Activated CD8-positive, alpha-beta memory T cell treated with anti-CD3 and anti-CD28 coated beads for 24 hours (primary cell): ENCODE measurements around the gene SLCO3A1.

ENCODE experiments used
- DNase-seq: peaks from one replicate; pipeline ENCODE4 v3.0.0-alpha.2; 2020

SLCO3A1 gene

DNA sequence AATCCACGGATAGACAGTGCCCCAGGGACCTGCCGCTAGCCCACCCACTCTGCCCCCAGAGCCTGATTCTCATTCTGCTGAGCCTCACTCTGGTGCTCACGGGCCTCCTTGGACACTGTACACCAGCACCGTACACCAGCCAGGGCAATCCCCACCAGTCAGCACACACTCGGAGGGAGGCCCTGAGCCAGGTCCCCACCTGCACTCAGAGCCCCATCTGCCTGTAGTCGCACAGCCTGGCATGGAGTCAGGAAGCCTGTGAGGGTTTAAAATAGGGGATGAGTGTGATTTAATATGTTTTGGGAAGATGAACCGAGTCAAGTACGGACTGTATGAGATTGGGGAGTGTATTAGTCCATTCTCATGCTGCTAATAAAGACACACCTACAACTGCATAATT lies 223.0 kb downstream of the SLCO3A1 start:
- DNase-seq, result no peak

DNA sequence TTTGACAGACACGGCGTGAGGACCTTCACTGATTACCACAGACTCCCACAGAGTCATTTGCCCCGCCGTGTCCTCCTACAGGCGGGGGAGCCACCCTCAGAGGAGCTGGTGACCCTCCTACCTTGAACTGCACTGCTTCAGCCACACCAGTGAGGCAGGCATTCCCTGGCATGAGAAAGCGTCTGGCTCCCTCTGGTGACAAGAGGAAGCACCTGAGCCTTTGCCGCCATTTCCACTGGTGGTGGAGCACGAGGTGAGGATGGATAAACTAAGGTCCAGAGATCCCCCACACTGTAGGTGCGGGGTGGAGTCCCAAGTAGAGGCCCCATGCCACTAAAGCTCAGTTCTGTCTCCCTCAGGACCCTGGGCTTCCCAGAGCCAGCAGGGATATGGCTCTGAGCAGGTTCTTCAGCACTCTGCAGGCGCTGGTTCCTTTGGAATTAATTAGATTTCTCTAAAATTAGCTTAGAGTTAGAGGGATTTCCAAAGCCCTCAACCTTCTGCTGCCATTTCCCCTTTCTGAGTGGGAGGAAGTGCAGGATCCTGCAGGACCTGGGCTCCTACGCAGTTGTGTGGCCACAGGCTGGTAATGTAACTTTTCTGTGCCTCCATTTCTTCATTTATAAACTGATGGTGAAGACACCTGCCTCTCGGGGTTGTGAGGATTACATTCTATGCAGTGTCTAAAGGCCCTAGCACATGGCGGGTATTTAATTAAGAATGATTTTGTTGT lies 224.0 kb downstream of the SLCO3A1 start:
- peak; percentile 83 for DNase-seq

DNA sequence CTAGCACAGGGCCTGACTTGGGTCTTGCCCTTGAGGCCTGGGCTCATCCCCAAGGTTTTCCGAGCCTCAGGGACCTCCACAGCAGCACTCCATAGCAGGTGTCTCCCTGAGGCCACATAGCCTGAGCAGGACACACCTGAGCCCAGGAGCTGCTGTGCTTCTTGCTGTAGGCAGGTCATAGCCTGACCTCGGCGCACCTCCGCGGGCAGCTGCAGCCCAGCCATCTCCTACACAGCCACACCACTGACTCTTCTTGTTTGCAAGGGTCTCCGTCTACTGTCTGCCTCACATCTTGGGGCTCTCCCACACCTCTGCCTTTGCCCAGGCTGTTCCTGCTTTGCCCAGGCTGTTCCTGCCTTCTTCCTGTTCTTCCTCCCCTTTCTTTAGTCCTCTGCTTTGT lies 224.8 kb downstream of the SLCO3A1 start:
- DNase-seq, result no peak

DNA sequence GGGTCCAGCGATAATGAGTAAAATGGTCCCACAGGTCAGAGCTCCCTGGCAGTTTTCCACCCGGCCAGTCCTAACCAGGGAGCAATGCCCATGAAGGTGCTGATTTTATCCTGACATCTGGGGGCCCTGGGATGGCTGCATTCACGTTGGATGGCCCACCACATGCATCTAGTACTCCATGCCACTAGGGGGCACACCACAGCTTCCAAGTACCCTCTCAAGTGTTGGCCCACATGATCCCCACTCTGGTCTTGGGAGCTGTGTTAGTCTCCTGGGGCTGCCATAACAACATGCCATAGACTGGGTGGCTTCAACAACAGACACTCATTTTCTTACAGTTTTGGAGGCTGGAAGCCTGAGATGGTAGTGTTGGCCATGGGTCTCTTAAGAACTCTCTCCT lies 225.5 kb downstream of the SLCO3A1 start:
- DNase-seq, result no peak

DNA sequence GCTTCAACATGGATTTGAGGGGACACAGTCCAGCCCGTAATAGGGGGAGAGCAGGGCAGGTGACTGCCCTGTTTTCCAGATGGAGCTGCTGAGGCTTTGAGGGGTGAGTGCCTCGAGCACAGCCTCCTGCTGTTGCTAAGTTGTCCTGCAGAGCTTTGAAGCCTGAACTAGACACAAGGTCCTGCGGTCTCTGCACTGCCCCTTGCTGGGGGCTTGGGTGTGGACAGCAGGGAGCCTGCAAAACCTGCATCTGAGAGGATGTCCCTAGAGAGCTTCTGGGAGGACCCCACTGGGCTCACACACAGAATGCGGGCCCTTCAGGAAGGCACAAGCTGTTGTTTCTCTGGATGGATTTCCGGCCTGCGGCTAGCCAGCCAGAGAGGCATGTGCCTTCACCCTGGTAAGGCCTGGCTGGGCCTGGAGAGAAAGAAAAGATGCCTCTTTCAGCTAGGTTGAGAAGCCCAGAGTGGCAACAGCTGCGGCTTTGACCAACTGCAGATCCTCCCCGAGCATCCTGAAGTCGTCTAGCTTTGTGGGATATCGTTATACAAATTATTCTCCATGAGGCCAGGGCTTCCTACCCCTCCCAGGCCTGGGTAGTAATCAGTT lies 226.2 kb downstream of the SLCO3A1 start:
- DNase-seq, result no peak

DNA sequence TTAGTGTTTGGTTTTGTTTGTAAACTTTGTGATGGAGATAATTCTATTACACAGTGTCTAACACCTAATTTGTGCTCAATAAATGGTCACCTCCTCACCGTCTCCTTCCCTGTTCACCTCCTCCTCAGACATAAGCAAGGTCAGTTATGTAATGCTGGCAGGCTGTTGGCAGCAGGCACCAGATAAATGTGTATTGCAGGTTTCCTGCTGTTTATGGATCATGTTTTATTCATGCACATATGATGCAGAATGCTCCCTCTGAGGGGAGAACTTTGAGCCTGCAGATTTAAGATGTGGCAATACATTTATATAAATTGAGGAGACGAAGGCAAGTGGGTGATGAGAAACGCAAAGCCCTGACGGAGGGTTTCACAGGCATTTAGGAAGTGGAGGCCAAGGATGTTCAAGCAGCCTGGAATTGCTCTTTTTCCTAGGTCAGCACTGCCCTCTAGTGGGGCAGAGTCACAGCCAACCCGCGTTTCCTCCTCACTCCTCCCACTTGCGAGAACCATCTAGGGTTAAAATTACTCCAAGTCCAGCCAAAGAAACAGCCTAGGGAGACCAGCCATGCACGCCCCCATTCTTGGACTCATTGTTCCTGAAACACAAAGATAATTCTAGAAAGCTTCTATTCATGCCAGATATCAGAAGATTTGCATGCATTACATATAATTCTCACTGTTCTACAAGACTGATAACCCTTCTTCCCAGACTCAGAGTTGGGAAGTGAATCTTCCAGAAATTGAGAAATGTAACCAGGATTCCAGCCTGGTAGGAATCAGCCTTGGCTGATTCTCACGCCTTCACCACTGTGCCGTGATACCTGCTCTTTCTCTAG lies 228.7 kb downstream of the SLCO3A1 start:
- peak; percentile 80 for DNase-seq

DNA sequence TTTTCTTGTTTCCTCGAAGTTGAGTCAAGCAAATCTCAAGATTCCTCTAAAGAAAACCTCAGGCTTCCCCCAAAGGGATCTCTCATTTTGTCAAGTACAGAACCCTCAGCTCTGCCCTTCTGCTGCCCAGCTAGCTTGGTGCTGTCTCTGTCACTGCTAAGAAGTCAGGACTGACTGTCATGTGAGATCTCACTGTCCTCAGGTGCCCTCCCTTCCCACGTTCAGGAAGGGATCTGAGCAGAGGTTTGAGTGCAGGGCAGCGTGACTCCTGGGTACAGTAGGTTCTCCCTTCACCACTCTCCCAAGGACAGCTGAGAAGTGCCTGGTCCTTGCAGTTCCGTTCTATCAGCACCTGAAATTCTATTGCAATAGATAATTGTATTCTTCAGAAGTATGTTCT lies 229.7 kb downstream of the SLCO3A1 start:
- DNase-seq, result no peak

DNA sequence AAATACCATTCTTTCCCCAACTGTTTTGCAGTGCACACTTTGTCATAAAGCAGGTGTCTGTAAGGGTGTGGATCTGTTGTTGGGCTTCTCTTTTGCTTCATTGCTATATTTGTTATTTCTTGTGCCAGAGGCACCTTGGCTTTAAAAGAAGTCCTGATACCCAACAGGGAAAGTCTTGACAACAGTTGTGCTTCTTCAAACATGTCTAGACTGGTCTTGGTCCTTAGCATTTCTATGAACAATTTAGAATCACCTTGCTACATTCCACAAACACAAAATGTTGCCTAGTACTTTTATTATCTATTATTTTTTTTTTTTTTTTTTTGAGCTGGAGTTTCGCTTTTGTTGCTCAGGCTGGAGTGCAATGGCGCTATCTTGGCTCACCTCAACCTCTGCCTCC lies 233.7 kb downstream of the SLCO3A1 start:
- DNase-seq, result no peak

DNA sequence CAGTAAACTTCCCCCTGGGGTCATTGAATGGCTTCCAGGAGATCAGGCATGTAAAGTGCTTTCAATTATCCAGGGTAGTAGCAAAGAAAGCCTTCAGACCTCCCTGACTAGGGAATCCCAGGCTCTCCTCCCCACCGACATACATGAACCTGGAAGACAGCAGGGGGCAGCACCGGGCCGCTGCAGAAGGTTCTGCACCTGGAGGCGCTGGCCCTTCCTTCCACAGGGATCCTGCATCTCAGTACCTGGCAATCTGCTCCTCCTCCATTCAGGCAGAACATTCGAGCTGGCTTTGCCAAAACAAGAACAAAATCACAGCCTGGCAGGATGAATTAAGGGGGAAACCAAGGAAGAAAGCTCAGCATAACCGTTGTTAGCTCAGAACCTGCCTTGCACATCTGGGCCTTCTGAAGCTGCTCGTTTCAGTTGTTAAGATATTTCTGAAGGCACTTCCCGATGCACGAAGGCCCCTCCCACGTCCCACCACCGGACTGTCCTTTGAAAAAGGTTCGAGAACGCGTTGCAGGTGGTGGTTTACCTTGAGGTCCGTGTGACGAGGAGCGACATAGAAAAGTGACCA lies 237.7 kb downstream of the SLCO3A1 start:
- DNase-seq, result no peak

DNA sequence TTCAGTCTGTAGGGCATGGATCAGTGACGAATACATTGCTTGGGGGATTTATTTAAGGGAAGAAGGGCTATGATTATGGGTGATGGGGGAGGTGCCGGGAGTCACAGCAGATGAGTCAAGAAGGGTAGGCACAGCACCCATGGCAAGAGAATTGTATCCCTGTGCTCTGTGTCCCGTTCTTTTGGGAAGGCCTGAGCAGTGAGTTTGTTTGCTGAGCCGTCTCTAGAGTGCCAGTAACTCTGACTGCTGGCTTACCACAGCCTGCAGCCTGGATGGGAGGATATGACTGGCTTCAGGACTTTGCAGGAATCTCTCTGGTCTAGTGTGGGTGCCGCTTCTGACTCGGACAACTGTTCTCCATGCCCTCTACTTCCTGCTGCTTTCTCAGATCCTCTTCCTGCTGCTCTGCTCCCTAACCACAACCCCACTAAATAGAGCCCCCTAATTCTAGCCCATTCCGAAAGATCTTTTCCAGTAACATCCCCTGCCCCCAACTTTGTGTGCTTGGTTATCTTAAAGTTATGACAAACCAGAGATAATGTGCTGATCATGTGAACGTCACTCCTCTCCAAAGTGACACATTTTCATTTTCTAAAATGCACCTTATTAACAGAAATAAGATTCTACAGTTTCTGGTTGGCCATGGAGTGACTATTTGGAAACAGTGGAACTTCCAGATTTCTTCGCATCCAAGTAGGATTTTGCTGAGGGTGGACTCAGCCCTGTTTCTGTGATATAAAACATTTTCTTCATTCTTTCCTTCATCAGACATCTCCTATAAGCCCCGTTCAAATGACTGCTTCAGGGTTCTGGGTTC lies 239.0 kb downstream of the SLCO3A1 start:
- DNase-seq, result no peak

DNA sequence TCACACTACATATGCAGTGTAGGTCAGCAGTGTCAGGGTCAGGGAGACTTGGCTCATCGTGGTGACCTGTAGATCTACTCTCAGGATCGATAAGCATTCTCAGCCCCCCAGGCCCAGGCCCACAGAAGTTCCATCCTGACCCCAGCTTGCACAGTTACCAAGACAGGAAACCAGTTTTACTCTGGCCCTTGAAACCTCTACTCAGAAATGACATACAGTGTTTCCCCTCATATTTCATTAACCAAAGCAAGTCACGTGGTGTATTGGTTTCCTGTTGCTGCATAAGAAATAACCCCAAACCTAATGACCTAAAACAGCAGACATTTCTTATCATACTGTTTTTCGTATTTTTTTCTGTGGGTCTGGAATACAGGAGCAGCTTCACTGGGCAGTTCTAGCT lies 242.2 kb downstream of the SLCO3A1 start:
- no peak for DNase-seq

DNA sequence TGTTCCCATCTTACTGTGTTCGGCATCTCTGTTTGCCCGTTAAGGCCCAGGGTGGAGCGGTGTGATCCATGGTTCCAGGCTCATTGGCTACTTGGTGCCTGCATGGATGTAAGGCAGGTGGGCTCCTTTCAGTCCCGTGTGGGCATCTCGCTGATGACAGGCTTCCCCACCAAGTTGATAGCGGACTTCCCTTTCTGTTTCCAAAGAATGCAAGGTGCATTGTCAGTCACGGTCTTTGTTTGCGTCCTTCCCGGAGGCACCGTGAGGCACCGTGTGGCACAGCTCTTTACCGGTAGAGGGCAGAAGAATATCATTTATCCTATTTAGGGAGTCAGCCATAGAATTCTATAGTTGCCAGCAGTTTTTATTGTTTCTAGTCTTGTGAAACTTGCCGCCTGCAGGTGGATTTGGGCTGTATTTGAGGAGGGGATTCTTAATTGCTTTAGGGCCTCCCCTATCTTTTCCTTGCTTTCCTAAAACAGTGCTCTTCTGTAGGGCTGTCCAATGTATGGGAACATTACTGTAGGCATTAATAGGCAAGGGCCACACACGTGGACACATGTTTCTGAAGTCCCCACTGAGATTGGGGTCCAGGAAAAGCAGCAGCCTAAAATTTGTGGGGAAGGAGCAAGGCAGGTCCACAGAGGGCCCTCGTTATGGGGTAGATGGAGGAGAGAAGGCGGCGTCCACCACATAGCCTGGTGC lies 244.1 kb downstream of the SLCO3A1 start:
- DNase-seq, result peak; percentile 75

DNA sequence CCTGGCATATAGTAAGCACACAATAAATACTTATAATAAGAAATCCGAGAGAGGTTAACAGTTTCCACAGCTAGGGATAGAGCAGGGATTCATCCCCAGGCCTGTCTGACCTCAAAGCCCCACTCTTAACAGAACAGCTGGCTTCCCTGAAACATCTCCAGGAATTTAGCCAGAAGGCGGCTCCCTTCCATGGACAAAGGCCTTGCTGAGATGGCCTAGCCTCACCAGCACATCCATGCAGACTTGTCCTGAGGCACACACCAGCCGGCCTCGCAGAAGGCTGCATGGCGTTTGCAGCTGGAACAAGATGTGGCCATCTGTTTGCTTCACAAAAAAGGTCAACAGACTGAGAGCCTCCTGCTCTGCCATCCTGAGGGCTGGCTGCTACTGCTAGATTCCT lies 245.4 kb downstream of the SLCO3A1 start:
- DNase-seq, result no peak

DNA sequence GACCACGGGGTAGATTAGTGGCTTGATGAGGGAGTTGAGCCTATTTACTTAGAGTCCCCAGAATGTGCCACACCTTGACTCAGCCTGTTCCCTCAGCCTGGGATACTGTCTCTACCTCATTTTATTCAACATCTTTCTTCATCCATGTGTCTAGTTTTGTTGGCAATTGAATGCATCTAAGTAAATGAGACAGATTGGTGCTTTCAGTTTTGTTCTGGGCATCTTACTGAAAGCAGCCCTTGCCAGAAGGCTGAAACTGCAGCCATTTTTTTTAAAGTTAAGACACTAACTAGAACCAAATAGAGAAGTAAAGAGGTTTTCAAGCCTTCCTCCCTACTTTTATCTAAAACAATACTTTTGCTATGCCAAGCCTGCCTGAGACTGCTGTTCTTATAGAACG lies 246.8 kb downstream of the SLCO3A1 start:
- DNase-seq, result no peak

DNA sequence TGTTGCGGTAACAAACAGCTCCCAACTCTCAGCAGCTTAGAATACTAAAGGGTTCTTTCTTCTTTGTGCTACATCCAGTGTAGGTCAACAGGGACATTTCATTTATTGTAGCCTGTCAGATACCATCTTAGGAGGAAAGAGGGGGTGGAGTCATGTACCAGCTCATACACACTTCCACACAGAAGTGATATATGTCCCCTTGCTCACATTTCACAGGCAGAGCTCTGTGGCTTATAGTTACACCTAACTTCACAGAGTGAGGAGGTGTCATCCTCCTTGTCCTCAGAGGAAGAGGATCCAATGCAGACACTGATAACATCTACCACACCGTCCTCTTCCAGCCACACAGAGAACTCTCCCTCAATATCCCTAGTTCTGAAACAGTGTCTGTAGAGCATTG lies 247.2 kb downstream of the SLCO3A1 start:
- no peak for DNase-seq

DNA sequence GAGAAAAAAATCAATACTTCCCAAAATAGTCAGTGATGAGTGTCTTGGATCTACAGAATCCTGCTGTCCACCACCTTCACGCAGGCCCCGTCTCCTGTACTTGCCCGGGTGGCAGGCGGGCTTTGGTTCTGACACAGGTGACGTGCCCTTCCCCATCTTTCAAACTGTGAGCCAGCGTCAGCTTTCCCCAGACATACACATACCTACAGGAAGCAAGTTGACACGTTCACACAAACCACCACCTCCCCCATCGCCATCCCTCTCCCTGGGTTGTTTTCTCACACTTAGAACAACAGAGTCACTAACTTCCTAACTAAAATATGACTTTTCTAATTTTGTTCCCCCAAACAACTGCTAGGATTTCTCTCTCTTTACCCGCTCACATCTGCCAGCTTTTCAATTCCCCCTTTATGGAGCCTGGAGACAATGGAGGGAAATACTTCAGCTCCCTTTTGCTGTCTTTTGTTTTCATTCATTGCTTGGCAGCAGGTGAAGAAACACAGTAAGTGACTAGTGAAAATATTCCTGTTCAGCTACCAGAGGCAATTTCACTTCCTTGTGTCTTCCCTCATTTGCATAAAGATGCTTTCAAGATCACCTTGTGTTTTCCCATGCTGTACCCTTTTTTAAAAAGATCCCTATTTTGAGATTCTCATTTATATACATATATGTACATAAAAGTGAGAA lies 248.3 kb downstream of the SLCO3A1 start:
- no peak for DNase-seq

DNA sequence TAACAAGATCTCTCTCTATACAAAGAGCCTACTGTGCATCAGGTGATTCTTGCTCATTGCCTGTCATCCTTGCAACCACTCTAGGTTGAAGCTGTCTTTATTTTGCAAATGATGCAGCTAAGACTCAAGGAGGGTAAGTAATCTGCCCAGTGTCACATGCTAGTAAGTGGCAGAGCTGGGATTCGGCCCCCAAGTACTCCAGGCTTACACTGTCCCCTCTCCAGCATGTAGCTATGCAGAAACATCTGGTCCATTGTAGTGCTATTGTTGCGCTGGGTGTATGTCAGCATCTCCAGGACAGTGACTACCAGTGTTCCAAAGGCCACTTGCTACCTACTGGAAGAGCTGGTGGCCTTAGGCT lies 248.9 kb downstream of the SLCO3A1 start:
- DNase-seq, result no peak

DNA sequence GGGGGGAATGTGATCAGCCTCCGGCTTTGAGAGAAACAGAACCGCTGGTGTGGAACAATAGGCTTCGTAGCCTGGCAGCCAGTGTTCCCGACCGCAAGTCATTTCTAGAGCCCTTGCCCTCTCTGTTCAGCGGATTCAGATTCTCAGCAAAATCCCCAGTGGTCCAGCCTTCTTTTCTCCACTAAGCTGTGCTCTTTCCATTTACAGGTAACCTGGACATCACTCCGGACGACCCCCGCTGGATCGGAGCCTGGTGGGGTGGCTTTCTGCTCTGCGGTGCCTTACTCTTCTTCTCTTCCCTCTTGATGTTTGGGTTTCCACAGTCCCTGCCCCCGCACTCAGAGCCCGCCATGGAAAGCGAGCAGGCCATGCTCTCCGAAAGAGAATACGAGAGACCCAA lies 250.6 kb downstream of the SLCO3A1 start:
- DNase-seq, result no peak

DNA sequence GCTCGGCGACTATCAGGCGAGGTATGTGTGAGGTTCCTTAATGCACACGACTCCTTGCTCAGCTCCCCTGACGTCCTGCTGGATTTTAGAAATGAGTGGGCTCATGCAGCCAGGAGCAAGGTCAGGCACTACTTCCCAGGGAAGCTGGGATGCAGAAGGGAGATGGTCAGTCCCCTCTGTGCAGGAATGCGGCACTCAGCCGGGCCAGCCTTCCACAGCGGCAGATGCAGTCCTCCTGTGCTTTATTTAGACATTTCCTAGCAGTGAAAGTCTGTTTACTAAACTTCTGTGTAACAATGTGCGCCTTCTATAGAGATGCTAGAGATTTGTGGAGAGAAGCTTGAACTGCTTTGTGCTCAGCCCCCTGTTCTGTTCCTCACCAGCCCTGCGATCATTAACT lies 252.1 kb downstream of the SLCO3A1 start:
- DNase-seq, result no peak

DNA sequence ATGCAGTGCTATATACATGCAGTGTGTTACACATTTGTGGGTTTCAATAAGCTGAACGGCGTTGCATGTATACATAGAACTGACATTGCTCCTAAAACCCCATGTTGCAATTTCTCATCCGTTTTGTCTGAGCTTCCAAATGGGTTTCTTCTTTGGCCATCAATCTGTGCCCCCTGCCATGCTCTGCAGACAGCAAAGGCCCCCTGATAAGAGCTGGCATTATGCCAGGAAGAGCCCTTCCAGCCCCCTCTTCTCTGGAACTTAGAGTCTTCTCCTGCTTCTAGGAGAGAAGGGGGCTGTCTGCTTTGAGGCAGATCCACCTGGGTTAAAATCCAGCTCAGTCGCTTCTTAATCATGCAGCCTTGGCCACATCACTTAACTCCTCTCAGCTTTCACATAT lies 254.0 kb downstream of the SLCO3A1 start:
- no peak for DNase-seq

DNA sequence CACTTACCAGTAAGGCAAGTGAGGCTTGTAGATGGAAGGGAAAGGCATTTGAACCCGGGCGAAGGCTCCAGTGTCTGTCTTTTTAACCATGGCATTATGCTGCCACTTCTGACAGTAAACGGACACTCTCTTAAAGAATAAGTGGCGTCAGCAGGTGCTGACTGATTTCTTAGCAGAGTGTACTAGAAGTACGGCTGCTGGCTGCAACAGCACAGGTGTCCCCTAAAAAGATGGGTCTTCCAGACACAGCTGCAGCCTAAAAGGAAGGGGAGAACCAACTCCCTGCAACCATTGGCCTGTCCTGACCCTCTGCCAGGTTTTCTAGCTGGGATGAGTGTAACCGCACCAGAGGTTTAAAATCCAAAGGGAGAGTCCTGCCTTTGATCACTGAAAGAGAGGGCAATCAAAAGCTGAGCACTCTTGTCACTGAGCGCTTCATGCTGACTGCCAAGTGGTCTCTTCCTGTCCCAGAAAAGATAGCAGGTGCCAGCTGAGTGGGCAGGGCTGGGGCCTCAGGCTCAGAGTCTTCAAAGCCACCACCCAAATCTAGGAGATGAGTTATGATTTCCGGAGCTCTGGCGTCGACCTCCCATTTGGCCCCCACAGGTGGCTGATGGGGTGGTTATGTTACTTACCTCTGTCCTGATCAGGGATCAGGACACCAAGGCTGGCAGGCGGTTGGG lies 255.8 kb downstream of the SLCO3A1 start:
- DNase-seq, result no peak
